IMR-90 (cell line): ENCODE data around the gene HSP90AA1. TPM values are rescaled to one million over a fixed set of nuclear protein-coding genes. Genes with fewer than 3 reads are reported as not detected.
"Not testable (repeated sequence)": the region's sequence is repeated elsewhere in the genome, so short reads cannot be mapped to it uniquely, and the experiment has no call there.

Experiments used
- ATAC-seq: fragments of 200-7000 bp; cut with Tn5 transposase; 2 replicates; pipeline ENCODE4 v1.9.1; 2020; ENCODE audit warnings: low read depth, mild to moderate bottlenecking, moderate library complexity
- BruUV-seq: library from RNA; stranded (reverse); fragments of 400-500 nt; replicated peaks from 2 replicates; lab custom pipeline; 2021; lab: Mats Ljungman, UMichigan
- CTCF ChIA-PET: fragments of 300-600 bp; formaldehyde crosslinking; extraction: SDS; loops from one replicate; lab custom pipeline; 2021; ENCODE audit warnings: antibody characterized with exemption; lab: Yijun Ruan, JAX
- POLR2A ChIA-PET: fragments of 300-600 bp; sonication (Branson Sonifier 250); formaldehyde crosslinking; loops from one replicate; lab custom pipeline; 2022; ENCODE audit warnings: antibody characterized with exemption; ENCODE audit not compliant: unreplicated experiment; lab: Charles Lee
- DNase-seq: peaks from one replicate; pipeline ENCODE4 v3.0.0; 2013
- H2AFZ ChIP-seq: replicated peaks from 2 replicates; pipeline ENCODE3; 2013; ENCODE audit warnings: low read length, mild to moderate bottlenecking; ENCODE audit not compliant: poor library complexity
- H2AK5ac ChIP-seq: 2 replicates; pipeline ENCODE4 v1.6.1; 2013; ENCODE audit warnings: low read depth, low read length, inconsistent platforms
- H2AK9ac ChIP-seq: replicated peaks from 2 replicates; pipeline ENCODE3; 2013; ENCODE audit warnings: mild to moderate bottlenecking, low read depth, low read length, moderate library complexity; ENCODE audit not compliant: poor library complexity
- H2BK120ac ChIP-seq: 2 replicates; pipeline ENCODE4 v1.6.1; 2013; ENCODE audit warnings: low read depth, low read length, inconsistent platforms
- H2BK15ac ChIP-seq: 3 replicates; pipeline ENCODE4 v1.6.1; 2013; ENCODE audit warnings: low read depth, low read length, inconsistent platforms
- H2BK20ac ChIP-seq: 2 replicates; pipeline ENCODE4 v1.6.1; 2013; ENCODE audit warnings: low read depth, mild to moderate bottlenecking, inconsistent platforms, low read length, moderate library complexity
- H2BK5ac ChIP-seq: 2 replicates; pipeline ENCODE4 v1.6.1; 2013; ENCODE audit warnings: mild to moderate bottlenecking, low read depth, low read length, inconsistent platforms; ENCODE audit not compliant: poor library complexity, severe bottlenecking
- H3K14ac ChIP-seq: replicated peaks from 2 replicates; pipeline ENCODE4 v1.6.1; 2013; ENCODE audit warnings: low read depth, low read length, inconsistent platforms
- H3K18ac ChIP-seq: 2 replicates; pipeline ENCODE4 v1.6.1; 2013; ENCODE audit warnings: low read depth, low read length, control low read depth
- H3K23ac ChIP-seq: 2 replicates; pipeline ENCODE4 v1.6.1; 2013; ENCODE audit warnings: low read depth, low read length, inconsistent platforms
- H3K27ac ChIP-seq: 2 replicates; pipeline ENCODE4 v1.5.1; 2013; ENCODE audit warnings: mild to moderate bottlenecking, control low read depth, low read length; ENCODE audit not compliant: insufficient read depth
- H3K27me3 ChIP-seq: 2 replicates; pipeline ENCODE4 v1.6.1; 2013; ENCODE audit warnings: low read length; ENCODE audit not compliant: control insufficient read depth, insufficient read depth
- H3K36me3 ChIP-seq: 2 replicates; pipeline ENCODE4 v1.6.1; 2013; ENCODE audit warnings: low read length, mixed read lengths; ENCODE audit not compliant: control insufficient read depth, insufficient read depth
- H3K4ac ChIP-seq: 2 replicates; pipeline ENCODE4 v1.6.1; 2013; ENCODE audit warnings: low read depth, low read length, inconsistent platforms
- H3K4me1 ChIP-seq: 2 replicates; pipeline ENCODE4 v1.6.1; 2013; ENCODE audit warnings: low read length, mixed read lengths; ENCODE audit not compliant: control insufficient read depth, insufficient read depth
- H3K4me2 ChIP-seq: 2 replicates; pipeline ENCODE4 v1.6.1; 2013; ENCODE audit warnings: low read depth, mild to moderate bottlenecking, control low read depth, low read length, moderate library complexity
- H3K4me3 ChIP-seq: 2 replicates; pipeline ENCODE4 v1.5.1; 2013; ENCODE audit warnings: low read depth, mild to moderate bottlenecking, control low read depth, low read length, moderate library complexity; ENCODE audit not compliant: insufficient read depth
- H3K56ac ChIP-seq: 2 replicates; pipeline ENCODE4 v1.6.1; 2013; ENCODE audit warnings: low read length, inconsistent platforms; ENCODE audit not compliant: insufficient read depth; ENCODE audit errors: extremely low read depth
- H3K79me1 ChIP-seq, 2 experiments: 2 replicates each; pipeline ENCODE4 v1.6.1; 2013; ENCODE audit warnings: low read length in 2 of 2, inconsistent platforms in 1 of 2, low read depth in 1 of 2
- H3K9ac ChIP-seq: 2 replicates; pipeline ENCODE4 v1.6.1; 2013; ENCODE audit warnings: low read depth, low read length, control low read depth
- H3K9me1 ChIP-seq: 2 replicates; pipeline ENCODE4 v1.6.1; 2013; ENCODE audit warnings: low read length, inconsistent platforms; ENCODE audit not compliant: insufficient read depth
- H3K9me3 ChIP-seq: 2 replicates; pipeline ENCODE4 v1.6.1; 2013; ENCODE audit warnings: low read length; ENCODE audit not compliant: control insufficient read depth, insufficient read depth
- H4K20me1 ChIP-seq: 2 replicates; pipeline ENCODE4 v1.6.1; 2013; ENCODE audit warnings: low read length, inconsistent platforms; ENCODE audit not compliant: insufficient read depth
- H4K5ac ChIP-seq: 2 replicates; pipeline ENCODE4 v1.6.1; 2013; ENCODE audit warnings: mild to moderate bottlenecking, low read depth, low read length, control low read depth
- H4K8ac ChIP-seq, 2 experiments: 2 replicates each; pipeline ENCODE4 v1.6.1; 2013; ENCODE audit warnings: low read depth in 2 of 2, low read length in 2 of 2, control low read depth in 1 of 2, inconsistent platforms in 1 of 2
- H4K91ac ChIP-seq: 2 replicates; pipeline ENCODE4 v1.6.1; 2013; ENCODE audit warnings: low read depth, low read length, inconsistent platforms; ENCODE audit not compliant: insufficient read depth
- BHLHE40 ChIP-seq: fragments of 150-350 bp; IDR thresholded peaks from 2 replicates; pipeline ENCODE4 v1.6.1; 2016; ENCODE audit warnings: mild to moderate bottlenecking, low read depth, low read length
- CHD1 ChIP-seq: IDR thresholded peaks from 2 replicates; pipeline ENCODE4 v1.6.1; 2012; ENCODE audit warnings: low read depth, low read length, improper control_type of control experiment
- ELK1 ChIP-seq: fragments of 150-350 bp; IDR thresholded peaks from 2 replicates; pipeline ENCODE4 v1.6.1; 2016; ENCODE audit warnings: low read depth, mild to moderate bottlenecking, low read length, moderate library complexity, borderline replicate concordance
- MAZ ChIP-seq: IDR thresholded peaks from 2 replicates; pipeline ENCODE4 v1.6.1; 2012; ENCODE audit warnings: low read depth, mild to moderate bottlenecking, low read length, improper control_type of control experiment, moderate library complexity, borderline replicate concordance
- RCOR1 ChIP-seq: IDR thresholded peaks from 2 replicates; pipeline ENCODE4 v1.6.1; 2012; ENCODE audit warnings: mild to moderate bottlenecking, low read length, improper control_type of control experiment; ENCODE audit not compliant: insufficient replicate concordance
- RFX5 ChIP-seq: IDR thresholded peaks from 2 replicates; pipeline ENCODE4 v1.8.0; 2012; ENCODE audit warnings: low read depth, mild to moderate bottlenecking, low read length, moderate library complexity
- WGBS, 2 experiments: methylation state at CpG; one replicate each; pipeline versions ENCODE4 v1.1.5 to v1.1.7; 2013; ENCODE audit warnings: missing lambda C conversion rate in 2 of 2; ENCODE audit not compliant: insufficient read length in 1 of 2; ENCODE audit errors: extremely low coverage in 2 of 2; 5-methylcytosine and 5-hydroxymethylcytosine counted together
- dilution Hi-C: fragments of 300-500 bp; cut with HindIII; formaldehyde crosslinking; loops from one replicate; pipeline ENCODE4 v1.14.3; 2018; ENCODE audit warnings: low sequenced_read_pairs; ENCODE audit not compliant: unreplicated experiment
- in situ Hi-C: fragments of 300-500 bp; cut with MboI; formaldehyde crosslinking; loops from 3 replicates; pipeline ENCODE4 v1.14.3; 2019; ENCODE audit warnings: low sequenced_read_pairs, inconsistent platforms, mixed read lengths
- intact Hi-C: fragments of 100-400 bp; cut with micrococcal nuclease; formaldehyde crosslinking; loops from 2 replicates; pipeline ENCODE4 v1.10.0; 2022
- polyA plus RNA-seq, 3 experiments: library from polyadenylated mRNA; depleted of rRNA; stranded (reverse); fragments of >200 nt; gene quantifications; 2 replicates each; pipeline ENCODE4 v1.2.3, GENCODE V29; 2012; ENCODE audit warnings: low replicate concordance in 1 of 3
- total RNA-seq: library from RNA; depleted of rRNA; stranded (reverse); fragments of >200 nt; gene quantifications from 2 replicates; pipeline ENCODE4 v1.2.3, GENCODE V29; 2012

Gene HSP90AA1
- total and polyA plus RNA-seq, 2 of the 4 experiments (the other 2 are of a cell fraction): 535 to 578 TPM

GRCh38 chr14:102086972-102087761, at the start of gene HSP90AA1 (continued):
- TF ChIP-seq ELK1: no peak
- TF ChIP-seq RFX5: no peak
- TF ChIP-seq RCOR1: no peak
- TF ChIP-seq BHLHE40: peak; percentile 4; the same call in 1 of the 2 replicates
- TF ChIP-seq MAZ: peak; percentile 83; the same call in 1 of the 2 replicates
- no peak; the same call in 1 of the 2 replicates for TF ChIP-seq CHD1

GRCh38 chr14:102135456-102135855, 48.6 kb upstream of the HSP90AA1 start:
- CTCF ChIA-PET, H4K5ac ChIP-seq, H3K18ac ChIP-seq, H3K27me3 ChIP-seq, H3K14ac ChIP-seq, H3K23ac ChIP-seq, H3K4me1 ChIP-seq, H3K4me2 ChIP-seq, H4K20me1 ChIP-seq, dilution Hi-C loops, ATAC-seq, POLR2A ChIA-PET, H2BK20ac ChIP-seq, H2BK120ac ChIP-seq, H2AK9ac ChIP-seq, H2BK5ac ChIP-seq, H2BK15ac ChIP-seq, H3K36me3 ChIP-seq, H3K27ac ChIP-seq, H2AFZ ChIP-seq, H3K9me3 ChIP-seq, H4K91ac ChIP-seq, H4K8ac ChIP-seq, H2AK5ac ChIP-seq, H3K9ac ChIP-seq, H3K56ac ChIP-seq, H3K4ac ChIP-seq, intact Hi-C loops, H3K9me1 ChIP-seq, in situ Hi-C loops, DNase-seq, H3K4me3 ChIP-seq, BruUV-seq: not testable (repeated sequence)
- 100% methylated on average over 5 of the region's 30 CpGs; no CpG with 5 or more reads in 1 of the 2 experiments for WGBS, 2 experiments
- H3K79me1 ChIP-seq: peaks cover 0 to 14% of the 10 kb centered on the region in 2 experiments; a peak in 2 of 4 replicates
